Measurements from ENCODE around the gene ELANE. TPM values are rescaled to one million over a fixed set of nuclear protein-coding genes. Genes with fewer than 3 reads are reported as not detected.

ELANE gene
- under 1 TPM; 0.34 to 0.87 (median 0.40) TPM for polyA plus RNA-seq (ENCODE audit: insufficient read length in 4 of 4)

DNA sequence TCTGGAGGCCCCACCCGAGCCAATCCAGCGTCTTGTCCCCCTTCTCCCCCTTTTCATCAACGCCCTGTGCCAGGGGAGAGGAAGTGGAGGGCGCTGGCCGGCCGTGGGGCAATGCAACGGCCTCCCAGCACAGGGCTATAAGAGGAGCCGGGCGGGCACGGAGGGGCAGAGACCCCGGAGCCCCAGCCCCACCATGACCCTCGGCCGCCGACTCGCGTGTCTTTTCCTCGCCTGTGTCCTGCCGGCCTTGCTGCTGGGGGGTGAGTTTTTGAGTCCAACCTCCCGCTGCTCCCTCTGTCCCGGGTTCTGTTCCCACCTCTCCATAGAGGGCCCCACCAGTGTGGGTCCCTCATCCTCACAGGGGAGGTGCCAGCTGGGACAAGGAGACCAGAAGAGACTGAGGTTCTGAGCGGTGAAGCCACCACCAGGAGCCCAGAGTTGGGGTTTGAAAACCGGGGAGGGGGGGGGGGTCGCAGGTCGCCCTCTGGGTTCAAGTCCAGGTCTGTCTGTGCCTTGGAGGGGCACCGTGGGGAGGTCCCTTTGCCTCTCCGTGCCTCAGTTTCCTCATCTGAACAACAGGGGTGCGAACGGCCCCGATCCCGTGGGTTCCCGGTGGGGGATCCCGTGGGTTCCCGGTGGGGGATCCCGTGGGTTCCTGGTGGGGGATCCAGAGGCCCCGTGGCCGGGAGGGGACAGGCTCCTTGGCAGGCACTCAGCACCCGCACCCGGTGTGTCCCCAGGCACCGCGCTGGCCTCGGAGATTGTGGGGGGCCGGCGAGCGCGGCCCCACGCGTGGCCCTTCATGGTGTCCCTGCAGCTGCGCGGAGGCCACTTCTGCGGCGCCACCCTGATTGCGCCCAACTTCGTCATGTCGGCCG, at the start of gene ELANE:
Gene ELANE (plus strand): TSS at position 168 of the 878 bp plus-strand sequence. CDS start 26 bp downstream, at position 194.
- no peak for DNase-seq (ENCODE audit: low read depth in 4 of 4, low spot score in 2 of 4)

DNA sequence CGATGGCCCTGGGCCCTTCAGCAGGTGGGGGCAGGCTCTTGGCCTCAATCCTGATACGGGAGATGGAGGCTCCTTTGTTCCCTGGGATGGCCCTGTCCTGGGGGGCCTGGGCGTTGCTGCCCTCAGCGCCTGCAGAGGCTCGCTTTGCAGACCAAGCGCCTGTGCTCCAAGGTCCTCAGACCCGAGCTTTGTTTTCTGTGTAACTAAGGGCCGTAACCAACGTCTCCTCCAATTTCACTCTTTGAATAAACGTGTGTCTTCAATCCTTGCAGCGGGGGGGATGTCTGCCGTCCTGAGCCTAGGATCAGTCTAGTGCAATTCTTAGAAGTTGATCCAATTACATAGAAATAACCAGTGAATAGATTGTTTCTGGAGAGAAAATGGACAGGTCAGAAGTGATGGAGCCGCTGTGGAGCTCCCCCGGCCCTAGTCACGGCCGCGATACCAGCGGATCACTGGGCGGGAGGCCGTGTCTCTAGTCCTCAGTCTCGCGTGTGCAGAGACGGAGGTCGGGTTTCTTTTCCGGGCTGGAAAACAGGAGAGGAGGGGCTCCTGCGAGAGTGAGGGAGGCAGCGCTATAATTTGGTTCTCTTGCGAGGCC, 49.5 kb upstream of the ELANE start:
- no peak for DNase-seq (ENCODE audit: low read depth in 4 of 4, low spot score in 2 of 4)

DNA sequence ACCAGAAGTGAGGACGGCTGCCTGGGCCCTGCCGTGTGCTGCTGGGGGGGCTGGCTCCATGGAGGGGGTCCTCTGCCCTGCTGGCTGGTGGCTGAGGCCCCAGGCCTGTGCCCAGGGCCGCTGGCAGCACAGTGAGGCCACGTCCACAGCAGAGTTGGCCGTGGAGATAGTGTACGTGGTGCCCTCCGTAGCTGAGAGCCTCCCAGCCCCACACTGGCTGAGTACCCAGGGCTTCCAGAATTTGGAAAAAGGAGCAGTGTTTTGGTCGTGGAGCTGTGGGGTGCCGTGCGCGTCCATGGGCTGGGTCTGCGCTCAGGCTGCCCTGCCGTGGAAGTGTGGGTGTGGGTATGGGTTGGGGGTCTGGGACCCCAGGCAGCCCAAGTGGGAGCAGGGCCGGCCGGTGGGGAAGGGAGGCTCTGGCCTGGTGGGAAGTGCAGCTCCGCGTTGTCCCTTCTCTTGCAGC, 49.0 kb upstream of the ELANE start:
- no peak for DNase-seq (ENCODE audit: low read depth in 4 of 4, low spot score in 2 of 4)

DNA sequence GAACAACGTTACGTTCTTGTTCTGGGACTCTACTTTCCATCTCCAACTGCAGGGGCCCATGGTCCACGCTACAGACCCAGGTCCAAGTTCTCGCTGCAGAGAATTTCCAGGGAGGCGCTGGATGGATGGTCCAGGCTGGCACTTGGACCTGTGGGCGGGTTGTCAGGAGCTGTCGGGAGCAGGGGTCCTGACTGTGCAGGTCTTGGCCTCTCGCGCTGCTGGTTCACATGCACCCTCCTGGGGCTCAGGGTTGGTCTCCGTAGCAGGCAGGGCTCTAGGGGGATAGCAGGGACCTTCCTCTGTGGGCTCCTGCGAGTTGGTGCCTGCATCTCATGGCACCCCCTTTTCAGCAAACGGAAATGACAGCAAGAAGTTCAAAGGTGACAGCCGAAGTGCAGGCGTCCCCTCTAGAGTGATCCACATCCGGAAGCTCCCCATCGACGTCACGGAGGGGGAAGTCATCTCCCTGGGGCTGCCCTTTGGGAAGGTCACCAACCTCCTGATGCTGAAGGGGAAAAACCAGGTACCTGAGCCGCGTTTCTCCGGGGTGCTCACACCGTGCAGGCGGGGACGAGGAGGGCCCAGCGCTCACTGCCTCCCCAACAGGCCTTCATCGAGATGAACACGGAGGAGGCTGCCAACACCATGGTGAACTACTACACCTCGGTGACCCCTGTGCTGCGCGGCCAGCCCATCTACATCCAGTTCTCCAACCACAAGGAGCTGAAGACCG, 48.3 kb upstream of the ELANE start:
- DNase-seq (ENCODE audit: low read depth in 4 of 4, low spot score in 2 of 4): no peak

DNA sequence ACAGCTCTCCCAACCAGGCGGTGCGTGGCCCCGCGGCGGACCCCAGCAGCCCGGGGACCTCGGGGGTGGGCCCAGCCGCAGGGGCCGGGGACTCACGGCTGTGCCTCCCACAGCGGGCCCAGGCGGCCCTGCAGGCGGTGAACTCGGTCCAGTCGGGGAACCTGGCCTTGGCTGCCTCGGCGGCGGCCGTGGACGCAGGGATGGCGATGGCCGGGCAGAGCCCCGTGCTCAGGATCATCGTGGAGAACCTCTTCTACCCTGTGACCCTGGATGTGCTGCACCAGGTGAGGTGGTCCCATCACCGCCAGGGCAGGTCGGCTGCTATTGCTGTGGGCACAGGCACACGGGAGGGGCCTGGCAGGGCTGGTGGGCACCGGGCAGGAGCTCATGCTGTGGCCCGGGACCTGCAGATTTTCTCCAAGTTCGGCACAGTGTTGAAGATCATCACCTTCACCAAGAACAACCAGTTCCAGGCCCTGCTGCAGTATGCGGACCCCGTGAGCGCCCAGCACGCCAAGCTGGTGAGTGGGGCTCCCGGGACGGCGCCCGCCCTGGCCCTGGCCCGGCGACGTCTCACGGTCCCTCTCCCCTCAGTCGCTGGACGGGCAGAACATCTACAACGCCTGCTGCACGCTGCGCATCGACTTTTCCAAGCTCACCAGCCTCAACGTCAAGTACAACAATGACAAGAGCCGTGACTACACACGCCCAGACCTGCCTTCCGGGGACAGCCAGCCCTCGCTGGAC, 47.5 kb upstream of the ELANE start:
- no peak for DNase-seq (ENCODE audit: low read depth in 4 of 4, low spot score in 2 of 4)

DNA sequence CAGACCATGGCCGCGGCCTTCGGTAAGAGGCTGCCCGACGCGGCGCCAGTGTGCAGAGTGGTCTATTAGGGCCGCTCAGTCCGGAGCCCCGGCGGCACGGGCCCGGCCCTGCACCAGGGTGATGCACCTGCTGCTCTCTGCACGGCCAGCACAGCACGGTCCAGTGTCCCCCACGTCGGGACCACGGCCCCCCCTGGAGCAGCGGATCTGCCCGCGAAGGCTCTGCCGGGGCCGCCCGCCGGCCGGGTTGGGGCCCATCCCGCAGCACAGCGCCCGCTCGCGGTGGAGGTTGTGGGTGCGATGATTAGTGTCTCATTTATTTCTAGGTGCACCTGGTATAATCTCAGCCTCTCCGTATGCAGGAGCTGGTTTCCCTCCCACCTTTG, 46.9 kb upstream of the ELANE start:
- no peak for DNase-seq (ENCODE audit: low read depth in 4 of 4, low spot score in 2 of 4)

DNA sequence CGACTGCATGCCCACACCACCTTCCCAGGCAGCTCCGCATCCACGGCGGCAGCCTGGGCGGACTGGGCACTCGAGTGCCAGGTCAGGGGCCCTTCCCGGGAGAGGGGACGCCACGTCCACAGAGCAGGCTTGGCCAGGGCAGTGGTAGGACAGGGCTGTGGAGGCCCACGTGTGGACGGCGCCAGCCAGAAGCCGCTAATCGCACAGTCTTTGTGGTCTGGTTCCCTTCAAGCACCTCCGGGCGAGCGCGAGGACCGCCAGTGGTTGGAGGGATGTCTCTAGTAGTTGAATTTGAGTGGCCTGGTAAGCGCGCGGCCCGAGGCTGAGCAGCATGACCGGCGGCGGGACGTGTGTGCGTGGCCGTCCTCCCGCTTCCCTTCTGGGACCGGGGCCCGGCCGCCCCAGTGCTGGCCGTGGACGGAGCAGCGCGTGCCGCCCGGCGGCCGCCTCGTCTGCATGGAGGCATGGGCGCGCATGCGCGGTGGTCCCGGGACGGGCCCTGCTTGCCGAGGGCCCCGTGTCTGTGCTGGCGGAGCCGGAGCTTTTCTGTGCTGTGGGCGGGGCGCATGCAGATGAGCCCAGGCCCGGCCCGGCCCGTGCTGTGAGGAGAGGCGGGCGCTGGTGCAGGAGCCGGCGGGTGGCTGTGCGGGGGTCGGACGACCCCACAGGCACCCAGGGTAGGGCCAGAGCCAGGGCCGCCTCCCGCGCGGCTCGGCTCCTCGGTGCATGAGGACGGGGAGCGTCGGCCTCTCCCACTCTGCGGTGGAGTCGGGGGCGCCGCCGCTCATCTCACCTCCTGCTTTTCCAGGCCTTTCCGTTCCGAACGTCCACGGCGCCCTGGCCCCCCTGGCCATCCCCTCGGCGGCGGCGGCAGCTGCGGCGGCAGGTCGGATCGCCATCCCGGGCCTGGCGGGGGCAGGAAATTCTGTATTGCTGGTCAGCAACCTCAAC, 46.2 kb upstream of the ELANE start:
- no peak for DNase-seq (ENCODE audit: low read depth in 4 of 4, low spot score in 2 of 4)

DNA sequence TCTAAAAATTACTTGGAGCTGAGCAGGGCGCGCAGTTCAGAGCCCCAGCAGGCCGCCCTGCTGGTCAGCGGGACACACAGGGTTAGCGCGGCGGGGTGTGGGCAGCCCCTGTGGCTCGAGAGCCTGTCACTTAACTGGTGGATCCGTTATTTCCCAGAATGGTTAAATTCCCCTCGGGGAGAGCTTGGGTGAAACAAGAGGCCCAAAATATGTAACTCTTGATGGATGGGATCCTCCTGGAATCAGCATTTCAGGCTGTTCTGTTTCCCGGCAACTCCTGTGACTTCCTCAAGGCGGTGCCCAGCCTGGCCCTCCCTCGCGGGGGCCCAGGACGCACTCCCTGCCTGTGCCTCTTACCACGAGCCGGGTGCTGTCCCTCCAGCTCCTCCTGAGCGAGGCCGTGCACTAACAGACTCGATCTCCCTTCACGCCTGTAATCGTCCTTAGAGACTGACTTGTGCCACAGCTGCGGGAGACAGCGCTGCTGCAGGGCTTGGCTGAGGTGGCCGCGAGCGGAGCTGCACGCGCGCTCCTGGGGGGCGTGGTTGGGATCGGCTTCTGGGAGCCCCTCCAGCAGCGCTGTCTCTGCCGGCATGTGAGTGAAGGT, 45.2 kb upstream of the ELANE start:
- DNase-seq (ENCODE audit: low read depth in 4 of 4, low spot score in 2 of 4): no peak

DNA sequence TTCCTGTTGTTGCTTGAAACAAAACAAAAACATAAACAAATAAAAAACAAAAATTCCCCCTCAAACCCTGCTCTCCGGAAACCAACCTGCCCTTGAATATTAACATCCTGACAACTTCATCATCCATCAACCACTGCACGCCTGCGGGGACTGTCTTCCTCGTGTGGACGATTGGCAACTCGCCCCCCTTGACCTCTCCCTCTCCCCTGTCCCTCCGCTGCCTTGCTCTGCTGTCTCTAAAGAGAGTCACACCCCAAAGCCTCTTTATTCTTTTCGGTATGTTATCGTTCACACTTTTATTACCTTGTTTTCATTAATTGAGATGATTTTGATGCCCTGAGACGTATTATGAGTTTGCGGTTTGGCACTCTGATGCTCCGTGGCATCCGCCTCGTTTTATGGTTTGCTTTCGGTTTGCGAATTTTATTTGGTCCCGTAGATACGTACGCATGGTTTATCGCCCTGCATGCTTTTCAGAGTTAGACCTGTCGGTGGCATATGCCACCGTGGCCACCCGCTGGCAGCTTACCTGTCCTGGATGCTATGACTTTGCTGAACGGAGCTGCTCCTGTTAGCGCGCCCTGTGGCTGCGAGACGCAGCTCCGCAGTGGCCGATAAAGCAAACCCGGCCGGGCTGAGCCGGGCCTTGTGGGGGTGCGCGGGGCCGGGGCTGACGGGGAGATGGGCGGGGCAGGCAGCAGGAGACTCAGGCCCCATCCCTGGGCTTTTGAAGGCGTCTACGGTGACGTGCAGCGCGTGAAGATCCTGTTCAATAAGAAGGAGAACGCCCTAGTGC, 44.3 kb upstream of the ELANE start:
- no peak for DNase-seq (ENCODE audit: low read depth in 4 of 4, low spot score in 2 of 4)

DNA sequence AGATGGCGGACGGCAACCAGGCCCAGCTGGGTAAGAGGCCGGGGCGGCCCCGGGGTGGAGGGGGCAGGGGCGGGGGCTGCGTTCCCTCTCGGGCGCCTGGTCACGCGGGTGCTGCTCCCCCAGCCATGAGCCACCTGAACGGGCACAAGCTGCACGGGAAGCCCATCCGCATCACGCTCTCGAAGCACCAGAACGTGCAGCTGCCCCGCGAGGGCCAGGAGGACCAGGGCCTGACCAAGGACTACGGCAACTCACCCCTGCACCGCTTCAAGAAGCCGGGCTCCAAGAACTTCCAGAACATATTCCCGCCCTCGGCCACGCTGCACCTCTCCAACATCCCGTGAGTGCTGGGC, 43.7 kb upstream of the ELANE start:
- DNase-seq (ENCODE audit: low read depth in 4 of 4, low spot score in 2 of 4): no peak

DNA sequence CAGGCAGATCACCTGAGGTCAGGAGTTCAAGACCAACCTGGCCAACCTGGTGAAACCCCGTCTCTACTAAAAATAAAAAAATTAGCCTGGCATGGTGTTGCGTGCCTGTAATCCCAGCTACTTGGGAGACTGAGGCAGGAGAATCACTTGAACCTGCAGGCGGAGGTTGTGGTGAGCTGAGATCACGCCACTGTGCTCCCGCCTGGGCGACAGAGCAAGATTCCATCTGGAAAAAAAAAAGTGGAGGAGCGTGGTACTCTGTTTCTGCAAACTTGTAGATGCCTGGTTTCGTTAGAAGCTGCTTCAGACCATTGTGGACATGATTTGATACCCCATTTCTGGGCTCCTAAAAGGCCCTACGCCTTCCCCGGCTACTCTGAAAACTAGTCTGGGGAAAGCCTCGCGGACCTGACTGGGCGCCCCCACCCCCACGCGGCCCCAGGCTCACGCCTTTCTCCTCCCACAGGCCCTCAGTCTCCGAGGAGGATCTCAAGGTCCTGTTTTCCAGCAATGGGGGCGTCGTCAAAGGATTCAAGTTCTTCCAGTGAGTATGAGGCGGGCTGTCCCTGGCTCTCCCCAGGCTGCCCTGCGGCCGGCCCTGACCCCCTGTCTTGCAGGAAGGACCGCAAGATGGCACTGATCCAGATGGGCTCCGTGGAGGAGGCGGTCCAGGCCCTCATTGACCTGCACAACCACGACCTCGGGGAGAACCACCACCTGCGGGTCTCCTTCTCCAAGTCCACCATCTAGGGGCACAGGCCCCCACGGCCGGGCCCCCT, 41.8 kb upstream of the ELANE start:
- DNase-seq (ENCODE audit: low read depth in 4 of 4, low spot score in 2 of 4): no peak

DNA sequence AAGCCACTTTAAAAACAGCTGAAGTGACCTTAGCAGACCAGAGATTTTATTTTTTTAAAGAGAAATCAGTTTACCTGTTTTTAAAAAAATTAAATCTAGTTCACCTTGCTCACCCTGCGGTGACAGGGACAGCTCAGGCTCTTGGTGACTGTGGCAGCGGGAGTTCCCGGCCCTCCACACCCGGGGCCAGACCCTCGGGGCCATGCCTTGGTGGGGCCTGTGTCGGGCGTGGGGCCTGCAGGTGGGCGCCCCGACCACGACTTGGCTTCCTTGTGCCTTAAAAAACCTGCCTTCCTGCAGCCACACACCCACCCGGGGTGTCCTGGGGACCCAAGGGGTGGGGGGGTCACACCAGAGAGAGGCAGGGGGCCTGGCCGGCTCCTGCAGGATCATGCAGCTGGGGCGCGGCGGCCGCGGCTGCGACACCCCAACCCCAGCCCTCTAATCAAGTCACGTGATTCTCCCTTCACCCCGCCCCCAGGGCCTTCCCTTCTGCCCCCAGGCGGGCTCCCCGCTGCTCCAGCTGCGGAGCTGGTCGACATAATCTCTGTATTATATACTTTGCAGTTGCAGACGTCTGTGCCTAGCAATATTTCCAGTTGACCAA, 41.1 kb upstream of the ELANE start:
- no peak for DNase-seq (ENCODE audit: low read depth in 4 of 4, low spot score in 2 of 4)

DNA sequence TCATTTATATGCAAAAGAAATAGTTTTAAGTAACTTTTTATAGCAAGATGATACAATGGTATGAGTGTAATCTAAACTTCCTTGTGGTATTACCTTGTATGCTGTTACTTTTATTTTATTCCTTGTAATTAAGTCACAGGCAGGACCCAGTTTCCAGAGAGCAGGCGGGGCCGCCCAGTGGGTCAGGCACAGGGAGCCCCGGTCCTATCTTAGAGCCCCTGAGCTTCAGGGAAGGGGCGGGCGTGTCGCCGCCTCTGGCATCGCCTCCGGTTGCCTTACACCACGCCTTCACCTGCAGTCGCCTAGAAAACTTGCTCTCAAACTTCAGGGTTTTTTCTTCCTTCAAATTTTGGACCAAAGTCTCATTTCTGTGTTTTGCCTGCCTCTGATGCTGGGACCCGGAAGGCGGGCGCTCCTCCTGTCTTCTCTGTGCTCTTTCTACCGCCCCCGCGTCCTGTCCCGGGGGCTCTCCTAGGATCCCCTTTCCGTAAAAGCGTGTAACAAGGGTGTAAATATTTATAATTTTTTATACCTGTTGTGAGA, 40.5 kb upstream of the ELANE start:
- no peak for DNase-seq (ENCODE audit: low read depth in 4 of 4, low spot score in 2 of 4)

DNA sequence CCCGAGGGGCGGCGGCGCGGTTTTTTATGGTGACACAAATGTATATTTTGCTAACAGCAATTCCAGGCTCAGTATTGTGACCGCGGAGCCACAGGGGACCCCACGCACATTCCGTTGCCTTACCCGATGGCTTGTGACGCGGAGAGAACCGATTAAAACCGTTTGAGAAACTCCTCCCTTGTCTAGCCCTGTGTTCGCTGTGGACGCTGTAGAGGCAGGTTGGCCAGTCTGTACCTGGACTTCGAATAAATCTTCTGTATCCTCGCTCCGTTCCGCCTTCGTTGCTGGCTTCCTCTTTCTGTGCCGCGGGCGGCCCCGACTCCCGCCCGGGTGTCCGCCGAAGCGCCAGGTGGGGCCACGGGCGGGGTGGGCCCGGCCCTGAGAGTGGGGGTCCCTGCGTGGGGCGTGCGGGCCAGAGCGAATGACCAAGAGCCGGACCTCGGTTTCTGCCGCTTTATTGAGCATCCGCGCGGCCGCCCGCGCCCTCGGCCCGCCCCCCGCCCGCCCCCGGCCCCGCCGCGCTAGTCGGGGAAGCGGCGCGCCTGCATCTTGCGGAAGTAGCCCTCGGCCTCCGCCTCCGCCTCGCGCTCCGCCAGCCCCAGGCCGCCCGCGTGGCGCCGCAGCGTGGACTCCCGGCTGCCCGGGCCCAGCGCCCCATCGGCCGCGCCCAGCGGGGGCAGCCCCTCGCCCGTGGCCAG, 39.9 kb upstream of the ELANE start:
- DNase-seq (ENCODE audit: low read depth in 4 of 4, low spot score in 2 of 4): no peak

DNA sequence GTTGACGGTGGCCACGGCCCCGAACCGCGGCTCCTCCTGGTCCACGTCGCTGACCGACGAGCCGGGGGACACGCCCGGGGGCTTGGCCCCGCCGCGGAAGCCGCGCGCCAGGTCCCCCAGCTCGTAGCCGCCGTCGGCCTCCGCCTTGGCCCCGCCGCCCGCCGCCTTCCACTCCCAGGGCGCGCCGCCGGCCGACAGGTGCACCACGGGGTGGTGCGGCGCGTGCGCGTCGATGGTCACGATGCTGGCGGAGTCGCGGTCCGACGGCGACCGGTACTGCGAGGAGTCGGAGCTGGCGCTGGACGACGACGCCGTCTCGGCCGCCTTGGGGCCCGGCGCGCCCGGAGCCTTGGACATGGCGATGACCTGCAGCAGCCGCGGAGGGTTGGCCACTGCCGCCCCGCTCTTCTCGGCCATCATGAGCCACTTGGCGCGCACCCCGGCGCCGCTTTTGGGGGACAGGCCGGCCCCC, 39.3 kb upstream of the ELANE start:
- DNase-seq (ENCODE audit: low read depth in 4 of 4, low spot score in 2 of 4): no peak
